Panc1 (cell line): ENCODE results near the gene CPLANE1. TPM values are rescaled to one million over a fixed set of nuclear protein-coding genes. Genes with fewer than 3 reads are reported as not detected.

Experiments
- ATAC-seq: fragments of 200-7000 bp; cut with Tn5 transposase; 2 replicates; pipeline ENCODE4 v1.9.1; 2020; ENCODE audit warnings: mild to moderate bottlenecking, moderate library complexity
- BruUV-seq: library from RNA; stranded (reverse); fragments of 400-500 nt; replicated peaks from 2 replicates; lab custom pipeline; 2021; lab: Mats Ljungman, UMichigan
- CTCF ChIA-PET: fragments of 300-600 bp; sonication (Branson Sonifier 250); formaldehyde crosslinking; loops from one replicate; lab custom pipeline; 2022; ENCODE audit warnings: antibody characterized with exemption; lab: Charles Lee
- POLR2A ChIA-PET: fragments of 300-600 bp; sonication (Branson Sonifier 250); formaldehyde crosslinking; loops from one replicate; lab custom pipeline; 2022; ENCODE audit warnings: antibody characterized with exemption; lab: Charles Lee
- DNase-seq: peaks from one replicate; pipeline ENCODE4 v3.0.0-alpha.2; 2010; ENCODE audit warnings: low read depth, low spot score
- H3K27ac ChIP-seq: 2 replicates; pipeline ENCODE4 v1.5.1; 2011; ENCODE audit warnings: mild to moderate bottlenecking, low read length, inconsistent platforms
- H3K27me3 ChIP-seq: fragments of 200-500 bp; sonication (Bioruptor generic); 2 replicates; pipeline ENCODE4 v1.6.0; 2014; ENCODE audit warnings: low read length, inconsistent platforms; ENCODE audit not compliant: control insufficient read depth, insufficient read depth
- H3K36me3 ChIP-seq: fragments of 200-500 bp; sonication (Bioruptor generic); 2 replicates; pipeline ENCODE4 v1.5.1; 2014; ENCODE audit warnings: inconsistent platforms, mild to moderate bottlenecking, low read length, moderate library complexity; ENCODE audit not compliant: control insufficient read depth, insufficient read depth
- H3K4me1 ChIP-seq: 2 replicates; pipeline ENCODE4 v1.5.1; 2011; ENCODE audit warnings: inconsistent platforms, mild to moderate bottlenecking, low read length, moderate library complexity; ENCODE audit not compliant: control insufficient read depth, insufficient read depth
- H3K4me3 ChIP-seq, 2 experiments: 2 replicates each; pipeline ENCODE4 v1.5.1; 2011 to 2012; ENCODE audit warnings: low read depth in 2 of 2, low read length in 2 of 2, mild to moderate bottlenecking in 2 of 2, inconsistent platforms in 1 of 2, moderate library complexity in 1 of 2
- H3K9me3 ChIP-seq: fragments of 200-500 bp; sonication (Bioruptor generic); 2 replicates; pipeline ENCODE4 v1.5.1; 2014; ENCODE audit warnings: low read depth, mild to moderate bottlenecking, inconsistent platforms, low read length, moderate library complexity; ENCODE audit not compliant: control insufficient read depth, insufficient read depth
- CTCF ChIP-seq: fragments of 450-650 bp; IDR thresholded peaks from 2 replicates; pipeline ENCODE4 v1.5.1; 2017; ENCODE audit warnings: mild to moderate bottlenecking
- POLR2AphosphoS5 ChIP-seq: IDR thresholded peaks from 2 replicates; pipeline ENCODE4 v1.6.1; 2012; ENCODE audit warnings: mild to moderate bottlenecking, low read depth, low read length, moderate library complexity
- REST ChIP-seq, 2 experiments: IDR thresholded peaks; 2 replicates each; pipeline ENCODE4 v1.6.1; 2011 to 2012; ENCODE audit warnings: low read depth in 2 of 2, control low read depth in 1 of 2, low read length in 1 of 2, mild to moderate bottlenecking in 1 of 2, moderate library complexity in 1 of 2; ENCODE audit not compliant: insufficient read depth in 1 of 2
- SIN3A ChIP-seq: IDR thresholded peaks from 2 replicates; pipeline ENCODE4 v1.6.1; 2012; ENCODE audit warnings: low read depth, mild to moderate bottlenecking, low read length, moderate library complexity, borderline replicate concordance; ENCODE audit not compliant: insufficient read depth
- TCF7L2 ChIP-seq: IDR thresholded peaks from 2 replicates; pipeline ENCODE4 v1.6.1; 2011; ENCODE audit warnings: mild to moderate bottlenecking, low read depth, low read length, inconsistent platforms
- in situ Hi-C: cut with HindIII; loops from 2 replicates; pipeline ENCODE4 v1.10.0; 2016; ENCODE audit warnings: low sequenced_read_pairs, low pct_unique_long_range_greater_than_20kb
- intact Hi-C: fragments of 100-400 bp; cut with micrococcal nuclease; formaldehyde crosslinking; loops from one replicate; pipeline ENCODE4 v1.10.0; 2022; ENCODE audit not compliant: unreplicated experiment
- total RNA-seq: library from RNA; stranded (reverse); gene quantifications from one replicate; pipeline ENCODE4 v1.2.1, GENCODE V29; 2021; ENCODE audit not compliant: unreplicated experiment

CPLANE1 gene
- total RNA-seq, 1 experiment from 2014 or later: 18.1 TPM

GRCh38 chr5:37166197-37166596, 83.0 kb downstream of the CPLANE1 start:
- CTCF ChIA-PET: no interaction called here
- TF ChIP-seq REST (IDR thresholded peaks at IDR 0.05; ENCODE audit: insufficient read depth in 1 of 2, low read depth in 2 of 2, low read length in 1 of 2): no peak
- no peak for TF ChIP-seq CTCF
- no peak for TF ChIP-seq POLR2AphosphoS5
- no peak for TF ChIP-seq TCF7L2
- no peak for TF ChIP-seq SIN3A
- peaks cover 13% of the 10 kb centered on the region for H3K36me3 ChIP-seq

GRCh38 chr5:37165761-37166160, 83.4 kb downstream of the CPLANE1 start:
- POLR2A ChIA-PET: no interaction called here
- intact Hi-C loops (no loop called here), in situ Hi-C loops (no loop called here)
- CTCF ChIA-PET: no interaction called here
- H3K27me3 ChIP-seq: no peaks in the 10 kb centered on the region
- no TSS peak for BruUV-seq
- H3K4me1 ChIP-seq: no peaks in the 10 kb centered on the region
- TF ChIP-seq TCF7L2: no peak
- no peak for TF ChIP-seq POLR2AphosphoS5
- TF ChIP-seq SIN3A: no peak
- no peak for TF ChIP-seq REST (IDR thresholded peaks at IDR 0.05; ENCODE audit: insufficient read depth in 1 of 2, low read depth in 2 of 2, low read length in 1 of 2)
- no peak for TF ChIP-seq CTCF
- no peaks in the 10 kb centered on the region for H3K9me3 ChIP-seq
- no peak overlapping the region for H3K4me3 ChIP-seq
- H3K36me3 ChIP-seq: peaks cover 13% of the 10 kb centered on the region
- no peak for ATAC-seq
- no peak for DNase-seq
- no peak overlapping the region for H3K27ac ChIP-seq

More at GRCh38 chr5:37166197-37166596, 83.0 kb downstream of the CPLANE1 start:
- H3K27me3 ChIP-seq: no peaks in the 10 kb centered on the region
- DNase-seq (no peak), ATAC-seq (no peak)
- no peaks in the 10 kb centered on the region for H3K4me1 ChIP-seq
- POLR2A ChIA-PET: no interaction called here
- intact Hi-C loops (no loop called here), in situ Hi-C loops (no loop called here)
- H3K9me3 ChIP-seq: no peaks in the 10 kb centered on the region
- H3K27ac ChIP-seq: no peak overlapping the region
- no peak overlapping the region for H3K4me3 ChIP-seq
- BruUV-seq: no TSS peak
